PFSK-1 (cell line): ENCODE measurements around the gene CRY2.

ENCODE experiments used
- FOXP2 ChIP-seq: optimal IDR thresholded peaks from 2 replicates; pipeline ENCODE3; 2011; ENCODE audit warnings: borderline replicate concordance, control low read depth, inconsistent platforms; ENCODE audit not compliant: insufficient read depth; ENCODE audit errors: extremely low read length, extremely low read depth
- POLR2AphosphoS5 ChIP-seq: IDR thresholded peaks from 2 replicates; pipeline ENCODE4 v1.6.1; 2012; ENCODE audit warnings: low read depth, mild to moderate bottlenecking, control low read depth, low read length, moderate library complexity
- REST ChIP-seq, 2 experiments: IDR thresholded peaks; 2 replicates each; pipeline versions ENCODE4 v1.6.1 to v1.8.0; 2011 to 2012; ENCODE audit warnings: low read depth in 2 of 2, low read length in 2 of 2, control low read depth in 1 of 2, inconsistent platforms in 1 of 2, mild to moderate bottlenecking in 1 of 2, moderate library complexity in 1 of 2; ENCODE audit not compliant: insufficient read depth in 1 of 2
- SIN3A ChIP-seq: IDR thresholded peaks from 2 replicates; pipeline ENCODE4 v1.6.1; 2012; ENCODE audit warnings: mild to moderate bottlenecking, low read length, moderate library complexity, borderline replicate concordance; ENCODE audit not compliant: insufficient read depth
- TAF1 ChIP-seq: IDR thresholded peaks from 2 replicates; pipeline ENCODE4 v1.6.1; 2012; ENCODE audit warnings: low read length, control low read depth, borderline replicate concordance; ENCODE audit not compliant: insufficient read depth

The CRY2 gene

DNA sequence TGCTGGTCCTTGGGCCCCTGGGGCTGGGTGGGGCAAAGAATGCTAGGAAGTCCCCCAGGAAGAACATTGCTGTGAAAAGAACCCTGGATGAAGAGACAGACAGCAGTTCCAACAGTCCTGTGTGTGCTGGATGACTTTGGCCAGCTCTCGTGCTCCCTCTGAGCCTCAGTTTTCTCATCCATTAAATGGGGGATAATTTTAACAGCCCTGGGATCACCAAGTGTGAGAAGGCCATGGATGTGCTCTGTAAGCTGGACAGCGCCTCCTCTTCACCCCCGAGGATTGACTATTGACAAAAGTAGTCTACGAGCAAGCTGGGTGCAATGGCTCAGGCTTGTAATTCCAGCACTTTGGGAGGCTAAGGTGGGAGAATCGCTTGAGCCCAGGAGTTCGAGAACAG, 77.7 kb downstream of the CRY2 start:
- TF ChIP-seq SIN3A: no peak
- peak in 1 of 2 experiments; percentile 77; a peak in 2 of 4 replicates for TF ChIP-seq REST (IDR thresholded peaks at IDR 0.05; ENCODE audit: insufficient read depth in 1 of 2, low read depth in 2 of 2, low read length in 2 of 2)
- TF ChIP-seq TAF1: no peak
- TF ChIP-seq POLR2AphosphoS5: no peak
- TF ChIP-seq FOXP2: no peak

GRCh38 chr11:45925550-45925949, 78.3 kb downstream of the CRY2 start:
- TF ChIP-seq FOXP2 (no peak), TAF1 (no peak), REST (IDR thresholded peaks at IDR 0.05; ENCODE audit: insufficient read depth in 1 of 2, low read depth in 2 of 2, low read length in 2 of 2) (no peak), SIN3A (no peak)

- TF ChIP-seq FOXP2 (no peak), REST (IDR thresholded peaks at IDR 0.05; ENCODE audit: insufficient read depth in 1 of 2, low read depth in 2 of 2, low read length in 2 of 2) (no peak)
Observed at GRCh38 chr11:45926001-45926401, 78.7 kb downstream of the CRY2 start.

DNA sequence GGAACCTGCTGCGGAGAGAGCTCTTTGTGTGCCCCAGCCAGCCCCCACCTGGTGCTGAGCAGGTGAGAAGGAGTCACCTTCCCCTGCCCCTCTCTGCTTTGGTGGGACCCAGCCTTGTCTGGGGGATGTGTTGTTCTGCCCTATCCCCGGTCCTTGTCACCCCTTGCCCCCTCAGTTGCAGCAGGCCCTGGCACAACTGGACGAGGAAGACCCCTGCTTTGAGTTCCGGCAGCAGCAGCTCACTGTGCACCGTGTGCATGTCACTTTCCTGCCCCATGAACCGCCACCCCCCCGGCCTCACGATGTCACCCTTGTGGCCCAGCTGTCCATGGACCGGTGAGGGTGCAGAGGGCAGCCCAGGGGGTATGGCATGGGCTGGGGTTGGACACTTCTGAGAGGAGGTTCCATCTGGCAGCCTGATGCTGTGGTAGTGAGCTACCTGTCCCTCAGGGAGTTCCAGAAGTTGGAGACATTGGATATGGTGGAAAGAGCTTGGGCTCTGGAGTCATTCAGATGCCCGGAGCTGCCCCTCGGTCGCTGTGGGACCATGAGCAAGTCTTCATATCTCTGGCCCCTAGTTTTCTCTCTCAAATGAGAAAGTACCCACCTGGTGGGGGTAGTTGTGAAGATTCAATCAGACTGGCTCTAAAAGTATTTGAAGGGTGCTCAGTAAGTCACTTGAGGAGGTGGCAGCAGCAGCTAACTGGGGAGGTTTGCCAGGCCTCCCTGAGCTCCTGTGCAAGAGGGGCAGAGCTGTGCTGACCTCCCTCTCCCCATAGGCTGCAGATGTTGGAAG, 79.5 kb downstream of the CRY2 start:
- TF ChIP-seq REST (IDR thresholded peaks at IDR 0.05; ENCODE audit: insufficient read depth in 1 of 2, low read depth in 2 of 2, low read length in 2 of 2): no peak
- TF ChIP-seq FOXP2: no peak
- TF ChIP-seq SIN3A: no peak
- no peak for TF ChIP-seq POLR2AphosphoS5
- no peak for TF ChIP-seq TAF1

DNA sequence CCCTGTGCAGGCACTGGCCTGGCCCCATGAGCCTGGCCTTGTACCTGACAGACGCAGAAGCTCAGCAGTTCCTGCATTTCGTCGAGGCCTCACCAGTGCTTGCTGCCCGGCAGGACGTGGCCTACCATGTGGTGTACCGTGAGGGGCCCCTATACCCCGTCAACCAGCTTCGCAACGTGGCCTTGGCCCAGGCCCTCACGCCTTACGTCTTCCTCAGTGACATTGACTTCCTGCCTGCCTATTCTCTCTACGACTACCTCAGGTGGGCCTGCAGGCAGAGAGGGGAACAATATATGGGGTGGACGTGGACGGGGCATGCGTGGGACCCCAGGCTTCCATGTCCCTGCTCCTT, 80.0 kb downstream of the CRY2 start:
- TF ChIP-seq POLR2AphosphoS5: no peak
- TF ChIP-seq FOXP2: no peak
- no peak for TF ChIP-seq TAF1
- TF ChIP-seq SIN3A: no peak
- no peak for TF ChIP-seq REST (IDR thresholded peaks at IDR 0.05; ENCODE audit: insufficient read depth in 1 of 2, low read depth in 2 of 2, low read length in 2 of 2)
